Measurements from ENCODE around the gene SBNO2. TPM values are rescaled to one million over a fixed set of nuclear protein-coding genes. Genes with fewer than 3 reads are reported as not detected.

Gene SBNO2
- total and polyA plus RNA-seq, 9 of the 15 experiments (the other 6 are each of a cell fraction or from before 2014, with no cell fraction given) = 0.01 to 46.2 (median 6.7) TPM

GRCh38 chr19:1205114-1206099 is 31.3 kb upstream of the SBNO2 start, which contains the start of gene STK11 (continued):
- TF ChIP-seq ZNF699 (CRISPR knock-in tag; IDR thresholded peaks at IDR 0.05; ENCODE audit: insufficient replicate concordance) (no peak), ZNF609 (CRISPR knock-in tag; IDR thresholded peaks at IDR 0.05; ENCODE audit: borderline replicate concordance) (no peak), PHF8 (IDR thresholded peaks at IDR 0.05; ENCODE audit: borderline replicate concordance, low read length) (peak; percentile 77; the same call in 1 of the 2 replicates), L3MBTL2 (IDR thresholded peaks at IDR 0.05) (peak; percentile 88), NR3C1 (CRISPR knock-in tag; IDR thresholded peaks at IDR 0.05) (no peak), EWSR1 (IDR thresholded peaks at IDR 0.05; ENCODE audit: borderline replicate concordance, low read depth, partially characterized antibody) (no peak), FOXP4 (CRISPR knock-in tag; IDR thresholded peaks at IDR 0.05; ENCODE audit: borderline replicate concordance) (peak; percentile 99), NCOA6 (IDR thresholded peaks at IDR 0.05) (no peak; the same call in none of the 2 replicates), STAT6 (CRISPR knock-in tag; IDR thresholded peaks at IDR 0.05) (no peak), FOXK2 (conservative IDR thresholded peaks at IDR 0.05 in 1 of 2, IDR thresholded peaks at IDR 0.05 in 1 of 2; ENCODE audit: low read depth in 2 of 2) (peak; percentile 76 to 85), PREB (CRISPR knock-in tag; IDR thresholded peaks at IDR 0.05) (no peak), ZNF551 (CRISPR knock-in tag; IDR thresholded peaks at IDR 0.05) (no peak), RBM34 (IDR thresholded peaks at IDR 0.05; ENCODE audit: borderline replicate concordance, insufficient read depth, low read length) (no peak)
